IMR-90 (cell line): ENCODE measurements around the gene INTS6L. TPM values are rescaled to one million over a fixed set of nuclear protein-coding genes. Genes with fewer than 3 reads are reported as not detected.

ENCODE experiments used
- ATAC-seq: fragments of 200-7000 bp; cut with Tn5 transposase; 2 replicates; pipeline ENCODE4 v1.9.1; 2020; ENCODE audit warnings: low read depth, mild to moderate bottlenecking, moderate library complexity
- BruUV-seq: library from RNA; stranded (reverse); fragments of 400-500 nt; replicated peaks from 2 replicates; lab custom pipeline; 2021; lab: Mats Ljungman, UMichigan
- CTCF ChIA-PET: fragments of 300-600 bp; formaldehyde crosslinking; extraction: SDS; loops from one replicate; lab custom pipeline; 2021; ENCODE audit warnings: antibody characterized with exemption; lab: Yijun Ruan, JAX
- POLR2A ChIA-PET: fragments of 300-600 bp; sonication (Branson Sonifier 250); formaldehyde crosslinking; loops from one replicate; lab custom pipeline; 2022; ENCODE audit warnings: antibody characterized with exemption; ENCODE audit not compliant: unreplicated experiment; lab: Charles Lee
- DNase-seq: peaks from one replicate; pipeline ENCODE4 v3.0.0; 2013
- H2AFZ ChIP-seq: replicated peaks from 2 replicates; pipeline ENCODE3; 2013; ENCODE audit warnings: low read length, mild to moderate bottlenecking; ENCODE audit not compliant: poor library complexity
- H2AK5ac ChIP-seq: 2 replicates; pipeline ENCODE4 v1.6.1; 2013; ENCODE audit warnings: low read depth, low read length, inconsistent platforms
- H2AK9ac ChIP-seq: replicated peaks from 2 replicates; pipeline ENCODE3; 2013; ENCODE audit warnings: mild to moderate bottlenecking, low read depth, low read length, moderate library complexity; ENCODE audit not compliant: poor library complexity
- H2BK120ac ChIP-seq: 2 replicates; pipeline ENCODE4 v1.6.1; 2013; ENCODE audit warnings: low read depth, low read length, inconsistent platforms
- H2BK15ac ChIP-seq: 3 replicates; pipeline ENCODE4 v1.6.1; 2013; ENCODE audit warnings: low read depth, low read length, inconsistent platforms
- H2BK20ac ChIP-seq: 2 replicates; pipeline ENCODE4 v1.6.1; 2013; ENCODE audit warnings: low read depth, mild to moderate bottlenecking, inconsistent platforms, low read length, moderate library complexity
- H2BK5ac ChIP-seq: 2 replicates; pipeline ENCODE4 v1.6.1; 2013; ENCODE audit warnings: mild to moderate bottlenecking, low read depth, low read length, inconsistent platforms; ENCODE audit not compliant: poor library complexity, severe bottlenecking
- H3K14ac ChIP-seq: replicated peaks from 2 replicates; pipeline ENCODE4 v1.6.1; 2013; ENCODE audit warnings: low read depth, low read length, inconsistent platforms
- H3K18ac ChIP-seq: 2 replicates; pipeline ENCODE4 v1.6.1; 2013; ENCODE audit warnings: low read depth, low read length, control low read depth
- H3K23ac ChIP-seq: 2 replicates; pipeline ENCODE4 v1.6.1; 2013; ENCODE audit warnings: low read depth, low read length, inconsistent platforms
- H3K27ac ChIP-seq: 2 replicates; pipeline ENCODE4 v1.5.1; 2013; ENCODE audit warnings: mild to moderate bottlenecking, control low read depth, low read length; ENCODE audit not compliant: insufficient read depth
- H3K27me3 ChIP-seq: 2 replicates; pipeline ENCODE4 v1.6.1; 2013; ENCODE audit warnings: low read length; ENCODE audit not compliant: control insufficient read depth, insufficient read depth
- H3K36me3 ChIP-seq: 2 replicates; pipeline ENCODE4 v1.6.1; 2013; ENCODE audit warnings: low read length, mixed read lengths; ENCODE audit not compliant: control insufficient read depth, insufficient read depth
- H3K4ac ChIP-seq: 2 replicates; pipeline ENCODE4 v1.6.1; 2013; ENCODE audit warnings: low read depth, low read length, inconsistent platforms
- H3K4me1 ChIP-seq: 2 replicates; pipeline ENCODE4 v1.6.1; 2013; ENCODE audit warnings: low read length, mixed read lengths; ENCODE audit not compliant: control insufficient read depth, insufficient read depth
- H3K4me2 ChIP-seq: 2 replicates; pipeline ENCODE4 v1.6.1; 2013; ENCODE audit warnings: low read depth, mild to moderate bottlenecking, control low read depth, low read length, moderate library complexity
- H3K4me3 ChIP-seq: 2 replicates; pipeline ENCODE4 v1.5.1; 2013; ENCODE audit warnings: low read depth, mild to moderate bottlenecking, control low read depth, low read length, moderate library complexity; ENCODE audit not compliant: insufficient read depth
- H3K56ac ChIP-seq: 2 replicates; pipeline ENCODE4 v1.6.1; 2013; ENCODE audit warnings: low read length, inconsistent platforms; ENCODE audit not compliant: insufficient read depth; ENCODE audit errors: extremely low read depth
- H3K79me1 ChIP-seq, 2 experiments: 2 replicates each; pipeline ENCODE4 v1.6.1; 2013; ENCODE audit warnings: low read length in 2 of 2, inconsistent platforms in 1 of 2, low read depth in 1 of 2
- H3K9ac ChIP-seq: 2 replicates; pipeline ENCODE4 v1.6.1; 2013; ENCODE audit warnings: low read depth, low read length, control low read depth
- H3K9me1 ChIP-seq: 2 replicates; pipeline ENCODE4 v1.6.1; 2013; ENCODE audit warnings: low read length, inconsistent platforms; ENCODE audit not compliant: insufficient read depth
- H3K9me3 ChIP-seq: 2 replicates; pipeline ENCODE4 v1.6.1; 2013; ENCODE audit warnings: low read length; ENCODE audit not compliant: control insufficient read depth, insufficient read depth
- H4K20me1 ChIP-seq: 2 replicates; pipeline ENCODE4 v1.6.1; 2013; ENCODE audit warnings: low read length, inconsistent platforms; ENCODE audit not compliant: insufficient read depth
- H4K5ac ChIP-seq: 2 replicates; pipeline ENCODE4 v1.6.1; 2013; ENCODE audit warnings: mild to moderate bottlenecking, low read depth, low read length, control low read depth
- H4K8ac ChIP-seq, 2 experiments: 2 replicates each; pipeline ENCODE4 v1.6.1; 2013; ENCODE audit warnings: low read depth in 2 of 2, low read length in 2 of 2, control low read depth in 1 of 2, inconsistent platforms in 1 of 2
- H4K91ac ChIP-seq: 2 replicates; pipeline ENCODE4 v1.6.1; 2013; ENCODE audit warnings: low read depth, low read length, inconsistent platforms; ENCODE audit not compliant: insufficient read depth
- BHLHE40 ChIP-seq: fragments of 150-350 bp; IDR thresholded peaks from 2 replicates; pipeline ENCODE4 v1.6.1; 2016; ENCODE audit warnings: mild to moderate bottlenecking, low read depth, low read length
- CEBPB ChIP-seq: IDR thresholded peaks from 2 replicates; pipeline ENCODE4 v1.6.1; 2012; ENCODE audit warnings: low read depth, low read length, improper control_type of control experiment
- MXI1 ChIP-seq: IDR thresholded peaks from 2 replicates; pipeline ENCODE4 v1.6.1; 2012; ENCODE audit warnings: low read depth, mild to moderate bottlenecking, low read length, moderate library complexity, borderline replicate concordance
- NFE2L2 ChIP-seq: fragments of 150-350 bp; IDR thresholded peaks from 2 replicates; pipeline ENCODE4 v1.6.1; 2016; ENCODE audit warnings: low read depth, mild to moderate bottlenecking, low read length
- RCOR1 ChIP-seq: IDR thresholded peaks from 2 replicates; pipeline ENCODE4 v1.6.1; 2012; ENCODE audit warnings: mild to moderate bottlenecking, low read length, improper control_type of control experiment; ENCODE audit not compliant: insufficient replicate concordance
- SMC3 ChIP-seq: fragments of 150-350 bp; IDR thresholded peaks from 2 replicates; pipeline ENCODE4 v1.6.1; 2016; ENCODE audit warnings: low read depth, mild to moderate bottlenecking, antibody characterized with exemption, low read length, moderate library complexity
- WGBS, 2 experiments: methylation state at CpG; one replicate each; pipeline versions ENCODE4 v1.1.5 to v1.1.7; 2013; ENCODE audit warnings: missing lambda C conversion rate in 2 of 2; ENCODE audit not compliant: insufficient read length in 1 of 2; ENCODE audit errors: extremely low coverage in 2 of 2; 5-methylcytosine and 5-hydroxymethylcytosine counted together
- dilution Hi-C: fragments of 300-500 bp; cut with HindIII; formaldehyde crosslinking; loops from one replicate; pipeline ENCODE4 v1.14.3; 2018; ENCODE audit warnings: low sequenced_read_pairs; ENCODE audit not compliant: unreplicated experiment
- in situ Hi-C: fragments of 300-500 bp; cut with MboI; formaldehyde crosslinking; loops from 3 replicates; pipeline ENCODE4 v1.14.3; 2019; ENCODE audit warnings: low sequenced_read_pairs, inconsistent platforms, mixed read lengths
- intact Hi-C: fragments of 100-400 bp; cut with micrococcal nuclease; formaldehyde crosslinking; loops from 2 replicates; pipeline ENCODE4 v1.10.0; 2022
- polyA plus RNA-seq, 3 experiments: library from polyadenylated mRNA; depleted of rRNA; stranded (reverse); fragments of >200 nt; gene quantifications; 2 replicates each; pipeline ENCODE4 v1.2.3, GENCODE V29; 2012; ENCODE audit warnings: low replicate concordance in 1 of 3
- total RNA-seq: library from RNA; depleted of rRNA; stranded (reverse); fragments of >200 nt; gene quantifications from 2 replicates; pipeline ENCODE4 v1.2.3, GENCODE V29; 2012
- TF ChIP-seq, protein P1 (sequence below): fragments of 150-350 bp; IDR thresholded peaks from 2 replicates; pipeline ENCODE4 v1.6.1; 2017; ENCODE audit warnings: mild to moderate bottlenecking, antibody characterized with exemption, low read length, low read depth

Gene INTS6L
- total and polyA plus RNA-seq, 2 of the 4 experiments (the other 2 are of a cell fraction) = 2.7 to 5.1 TPM

DNA sequence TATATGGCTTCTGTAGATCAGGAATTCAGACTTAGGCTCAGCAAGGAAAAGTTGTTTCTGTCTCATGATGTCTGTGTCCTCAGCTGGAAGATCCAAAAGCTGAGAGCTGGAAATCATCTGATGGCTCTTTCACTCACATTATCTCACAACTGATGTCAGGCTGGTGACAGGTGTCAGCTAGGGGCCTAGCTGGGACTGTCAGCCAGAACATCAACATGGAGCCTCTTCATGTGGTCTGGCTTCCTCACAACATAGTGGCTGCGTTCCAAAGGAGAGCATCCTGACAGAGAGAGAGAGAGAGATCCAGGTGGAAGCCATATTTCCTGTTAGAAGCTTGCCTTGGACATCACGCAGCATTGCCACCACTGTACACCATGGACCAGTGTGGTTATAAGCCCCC lies 10.6 kb upstream of the INTS6L start:
- Histone ChIP-seq H3K9ac (no peak overlapping the region), H3K4me2 (no peak overlapping the region), H3K4ac (no peak overlapping the region), H3K27ac (no peak overlapping the region), H3K4me3 (no peak overlapping the region), H2BK120ac (no peak overlapping the region), H3K9me3 (no peaks in the 10 kb centered on the region), H4K8ac (no peak overlapping the region), H3K79me1 (no peaks in the 10 kb centered on the region), H3K18ac (no peak overlapping the region), H3K56ac (no peak overlapping the region), H4K20me1 (no peaks in the 10 kb centered on the region), H4K91ac (no peak overlapping the region), H3K27me3 (peaks cover 2% of the 10 kb centered on the region; the same call in 1 of the 2 replicates), H3K36me3 (no peaks in the 10 kb centered on the region), H2BK5ac (no peak overlapping the region), H2AFZ (no peak overlapping the region), H3K9me1 (no peaks in the 10 kb centered on the region), H2AK9ac (no peak overlapping the region), H3K14ac (no peak overlapping the region), H4K5ac (no peak overlapping the region), H2AK5ac (no peak overlapping the region), H2BK20ac (no peak overlapping the region), H2BK15ac (no peak overlapping the region), H3K4me1 (no peaks in the 10 kb centered on the region), H3K23ac (no peak overlapping the region)
- POLR2A ChIA-PET = no interaction called here
- CTCF ChIA-PET = no interaction called here
- dilution Hi-C loops = no loop called here
- whole genome bisulfite sequencing, 2 experiments = no CpG with 5 or more reads among the region's 2 CpGs
- TF ChIP-seq CEBPB = no peak
- no peak for TF ChIP-seq BHLHE40
- no peak for TF ChIP-seq NFE2L2
- TF ChIP-seq, protein P1, sequence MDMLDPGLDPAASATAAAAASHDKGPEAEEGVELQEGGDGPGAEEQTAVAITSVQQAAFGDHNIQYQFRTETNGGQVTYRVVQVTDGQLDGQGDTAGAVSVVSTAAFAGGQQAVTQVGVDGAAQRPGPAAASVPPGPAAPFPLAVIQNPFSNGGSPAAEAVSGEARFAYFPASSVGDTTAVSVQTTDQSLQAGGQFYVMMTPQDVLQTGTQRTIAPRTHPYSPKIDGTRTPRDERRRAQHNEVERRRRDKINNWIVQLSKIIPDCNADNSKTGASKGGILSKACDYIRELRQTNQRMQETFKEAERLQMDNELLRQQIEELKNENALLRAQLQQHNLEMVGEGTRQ = no peak
- no peak for TF ChIP-seq MXI1
- TF ChIP-seq RCOR1 = no peak
- no peak for TF ChIP-seq SMC3
- no TSS peak for BruUV-seq
- intact Hi-C loops = no loop called here
- ATAC-seq (no peak), DNase-seq (no peak)
- in situ Hi-C loops = no loop called here
